ENCODE results near the gene VRK1.

VRK1 gene

DNA sequence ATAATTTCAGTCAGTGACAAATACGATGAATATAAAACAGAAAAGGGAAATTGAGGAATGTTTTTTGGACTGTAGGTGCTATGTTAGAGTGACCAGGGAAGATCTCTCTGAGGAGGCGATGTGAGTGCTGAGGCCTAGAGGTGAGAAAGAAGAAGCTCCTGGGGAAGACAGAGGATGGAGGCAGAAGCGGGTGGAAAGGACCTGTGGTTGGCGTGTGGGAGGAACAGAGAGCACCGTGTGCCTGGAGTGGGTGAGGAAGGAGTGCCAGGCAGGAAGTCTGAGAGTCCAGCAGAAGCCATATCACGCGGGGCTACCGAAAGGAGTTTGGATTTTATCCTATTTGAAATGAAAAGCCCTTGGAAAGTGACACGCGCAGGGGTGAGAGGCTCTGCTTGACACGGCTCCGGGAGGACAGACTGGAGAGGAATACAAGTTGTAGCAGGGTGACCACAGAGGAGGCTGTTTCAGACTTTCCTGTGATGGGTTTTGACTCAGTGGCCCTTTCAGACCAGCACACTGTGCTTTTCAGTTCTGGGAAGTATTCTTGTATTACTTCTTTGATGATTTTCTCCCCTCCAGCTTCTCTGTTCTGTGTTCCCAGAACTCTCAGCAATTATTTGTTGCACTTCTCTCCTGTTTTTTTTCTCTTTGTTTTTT, 96.9 kb downstream of the VRK1 start:
- no peak for DNase-seq (ENCODE audit: low read depth in 1 of 2, low spot score in 1 of 2)
- no peaks in the 10 kb centered on the region for H3K27me3 ChIP-seq (ENCODE audit: insufficient read depth, poor library complexity, severe bottlenecking)
- no peak overlapping the region for H3K27ac ChIP-seq (replicated peaks)
- TF ChIP-seq CTCF (IDR thresholded peaks at IDR 0.05; ENCODE audit: insufficient read depth, low read length) (no peak), GABPA (IDR thresholded peaks at IDR 0.05; ENCODE audit: low read depth) (no peak), POLR2AphosphoS5 (IDR thresholded peaks at IDR 0.05; ENCODE audit: low read depth) (no peak), SPI1 (IDR thresholded peaks at IDR 0.05; ENCODE audit: borderline replicate concordance, low read depth) (no peak)
- TF ChIP-seq, protein P1, sequence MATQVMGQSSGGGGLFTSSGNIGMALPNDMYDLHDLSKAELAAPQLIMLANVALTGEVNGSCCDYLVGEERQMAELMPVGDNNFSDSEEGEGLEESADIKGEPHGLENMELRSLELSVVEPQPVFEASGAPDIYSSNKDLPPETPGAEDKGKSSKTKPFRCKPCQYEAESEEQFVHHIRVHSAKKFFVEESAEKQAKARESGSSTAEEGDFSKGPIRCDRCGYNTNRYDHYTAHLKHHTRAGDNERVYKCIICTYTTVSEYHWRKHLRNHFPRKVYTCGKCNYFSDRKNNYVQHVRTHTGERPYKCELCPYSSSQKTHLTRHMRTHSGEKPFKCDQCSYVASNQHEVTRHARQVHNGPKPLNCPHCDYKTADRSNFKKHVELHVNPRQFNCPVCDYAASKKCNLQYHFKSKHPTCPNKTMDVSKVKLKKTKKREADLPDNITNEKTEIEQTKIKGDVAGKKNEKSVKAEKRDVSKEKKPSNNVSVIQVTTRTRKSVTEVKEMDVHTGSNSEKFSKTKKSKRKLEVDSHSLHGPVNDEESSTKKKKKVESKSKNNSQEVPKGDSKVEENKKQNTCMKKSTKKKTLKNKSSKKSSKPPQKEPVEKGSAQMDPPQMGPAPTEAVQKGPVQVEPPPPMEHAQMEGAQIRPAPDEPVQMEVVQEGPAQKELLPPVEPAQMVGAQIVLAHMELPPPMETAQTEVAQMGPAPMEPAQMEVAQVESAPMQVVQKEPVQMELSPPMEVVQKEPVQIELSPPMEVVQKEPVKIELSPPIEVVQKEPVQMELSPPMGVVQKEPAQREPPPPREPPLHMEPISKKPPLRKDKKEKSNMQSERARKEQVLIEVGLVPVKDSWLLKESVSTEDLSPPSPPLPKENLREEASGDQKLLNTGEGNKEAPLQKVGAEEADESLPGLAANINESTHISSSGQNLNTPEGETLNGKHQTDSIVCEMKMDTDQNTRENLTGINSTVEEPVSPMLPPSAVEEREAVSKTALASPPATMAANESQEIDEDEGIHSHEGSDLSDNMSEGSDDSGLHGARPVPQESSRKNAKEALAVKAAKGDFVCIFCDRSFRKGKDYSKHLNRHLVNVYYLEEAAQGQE (IDR thresholded peaks at IDR 0.05; ENCODE audit: insufficient replicate concordance, low read depth) = no peak
- no peak overlapping the region for H3K4me3 ChIP-seq (replicated peaks; ENCODE audit: insufficient read depth, low read length)

DNA sequence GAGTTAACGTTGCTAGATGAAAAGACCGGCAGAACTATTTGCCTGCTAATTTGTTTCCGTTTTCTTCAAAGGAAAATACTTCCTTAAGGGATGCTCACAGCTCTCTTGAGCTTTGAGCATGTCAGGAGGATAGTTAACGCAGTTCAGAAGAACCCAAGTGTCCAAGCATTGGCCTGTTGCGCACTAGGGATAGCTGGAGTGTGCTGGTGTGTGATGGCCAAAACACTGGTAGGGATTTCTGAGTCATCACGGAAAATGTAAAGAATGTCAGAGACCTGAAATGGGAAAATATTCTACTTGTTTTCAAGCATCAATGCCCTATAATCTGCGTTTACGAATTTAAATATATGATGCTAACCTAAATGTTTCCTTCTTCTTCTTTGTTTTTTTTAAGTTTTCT, 97.8 kb downstream of the VRK1 start:
- Histone ChIP-seq H3K4me3 (replicated peaks; ENCODE audit: insufficient read depth, low read length) (no peak overlapping the region), H3K27me3 (ENCODE audit: insufficient read depth, poor library complexity, severe bottlenecking) (no peaks in the 10 kb centered on the region), H3K27ac (replicated peaks) (no peak overlapping the region)
- DNase-seq (ENCODE audit: low read depth in 1 of 2, low spot score in 1 of 2) = no peak
- no peak for TF ChIP-seq SPI1 (IDR thresholded peaks at IDR 0.05; ENCODE audit: borderline replicate concordance, low read depth)
- TF ChIP-seq, protein P1 (IDR thresholded peaks at IDR 0.05; ENCODE audit: insufficient replicate concordance, low read depth) = no peak

GRCh38 chr14:96895658-96896271, 98.6 kb downstream of the VRK1 start:
- DNase-seq (ENCODE audit: low read depth in 1 of 2, low spot score in 1 of 2) = no peak
- H3K27ac ChIP-seq (replicated peaks) = no peak overlapping the region
- H3K4me3 ChIP-seq (replicated peaks; ENCODE audit: insufficient read depth, low read length) = no peak overlapping the region
- TF ChIP-seq POLR2AphosphoS5 (IDR thresholded peaks at IDR 0.05; ENCODE audit: low read depth) (no peak), CTCF (IDR thresholded peaks at IDR 0.05; ENCODE audit: insufficient read depth, low read length) (no peak), GABPA (IDR thresholded peaks at IDR 0.05; ENCODE audit: low read depth) (no peak), SPI1 (IDR thresholded peaks at IDR 0.05; ENCODE audit: borderline replicate concordance, low read depth) (no peak)
- TF ChIP-seq, protein P1 (IDR thresholded peaks at IDR 0.05; ENCODE audit: insufficient replicate concordance, low read depth) = no peak
- H3K27me3 ChIP-seq (ENCODE audit: insufficient read depth, poor library complexity, severe bottlenecking) = no peaks in the 10 kb centered on the region

All from HL-60 (cell line).